ENCODE results near the gene LCE2B.
"Not testable (repeated sequence)": the region's sequence is repeated elsewhere in the genome, so short reads cannot be mapped to it uniquely, and the experiment has no call there.

LCE2B gene

GRCh38 chr1:152657677-152658076 lies 28.2 kb upstream of the LCE2B start:
- no peak overlapping the region for H3K4me3 ChIP-seq (replicated peaks; ENCODE audit: low read depth, low read length)
- TF ChIP-seq CTCF (IDR thresholded peaks at IDR 0.05; ENCODE audit: low read depth, low read length, missing control alignments) = no peak
- DNase-seq (ENCODE audit: extremely low read depth, low read depth) = no peak

GRCh38 chr1:152658649-152659048 lies 27.3 kb upstream of the LCE2B start:
- no peak for TF ChIP-seq CTCF (IDR thresholded peaks at IDR 0.05; ENCODE audit: low read depth, low read length, missing control alignments)
- no peak overlapping the region for H3K4me3 ChIP-seq (replicated peaks; ENCODE audit: low read depth, low read length)
- no peak for DNase-seq (ENCODE audit: extremely low read depth, low read depth)

DNA sequence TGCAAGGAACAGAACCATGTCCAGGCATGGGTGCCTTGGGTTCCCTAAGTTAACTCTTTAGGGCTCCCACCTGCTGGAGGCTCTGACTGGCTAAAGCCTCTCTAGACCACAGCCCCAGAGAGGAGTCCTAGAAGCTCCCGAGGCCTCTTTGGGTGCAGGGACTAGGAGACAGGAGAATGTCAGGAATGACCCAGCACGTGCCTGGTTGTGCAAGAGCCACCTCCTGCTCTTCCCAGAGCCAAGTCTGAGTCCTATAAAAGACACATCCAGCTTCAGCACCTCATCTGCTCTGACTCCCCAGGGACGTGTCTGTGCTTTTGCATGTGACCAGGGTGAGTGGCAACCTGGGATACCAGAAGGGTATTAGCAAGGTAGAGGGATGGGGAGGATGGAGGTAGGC lies 22.8 kb upstream of the LCE2B start, which contains the start of gene LCE2D:
Gene LCE2D (plus strand): TSS at position 283 of the 400 bp plus-strand sequence. CDS start 726 bp downstream, outside the sequence.
- DNase-seq (ENCODE audit: extremely low read depth, low read depth) = no peak
- TF ChIP-seq CTCF (IDR thresholded peaks at IDR 0.05; ENCODE audit: low read depth, low read length, missing control alignments) = no peak
- no peak within 1 kb of the TSS for H3K4me3 ChIP-seq (replicated peaks; ENCODE audit: low read depth, low read length)

DNA sequence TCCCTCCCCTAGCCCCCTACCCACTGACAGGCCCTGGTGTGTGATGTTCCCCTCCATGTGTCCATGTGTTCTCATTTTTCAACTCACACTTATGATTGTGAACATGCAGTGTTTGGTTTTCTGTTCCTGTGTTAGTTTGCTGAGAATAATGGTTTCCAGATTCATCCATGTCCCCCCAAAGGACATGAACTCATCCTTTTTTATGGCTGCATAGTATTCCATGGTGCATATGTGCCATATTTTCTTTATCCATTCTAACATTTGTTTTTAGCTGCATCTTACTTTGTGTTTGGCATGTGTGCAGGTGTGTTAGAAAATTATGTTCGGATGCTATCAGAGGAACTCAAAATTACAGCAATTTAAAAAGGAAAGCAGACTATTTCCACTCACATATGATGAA lies 19.8 kb upstream of the LCE2B start:
- DNase-seq (ENCODE audit: extremely low read depth, low read depth); H3K4me3 ChIP-seq (replicated peaks; ENCODE audit: low read depth, low read length): not testable (repeated sequence)

DNA sequence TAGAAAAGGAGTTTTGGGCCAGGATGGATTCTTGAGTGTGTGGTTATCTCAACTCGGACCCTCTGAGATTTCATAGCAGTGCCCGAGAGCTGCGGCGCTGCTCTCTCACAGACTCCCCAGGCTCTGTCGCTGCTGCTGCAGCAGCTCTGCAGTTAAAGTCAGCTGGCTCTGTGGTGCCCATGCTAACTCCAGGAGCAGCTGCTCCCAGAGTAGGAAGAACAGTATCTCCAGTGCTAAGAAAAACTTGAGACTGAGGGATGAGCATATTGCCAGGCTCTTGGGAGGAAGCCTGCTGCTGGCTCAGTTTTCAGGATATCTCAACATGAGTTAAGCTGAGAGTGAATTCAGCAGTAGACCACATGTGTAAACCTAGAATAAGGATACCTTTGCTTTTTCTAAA lies 18.3 kb upstream of the LCE2B start:
- no peak for DNase-seq (ENCODE audit: extremely low read depth, low read depth)
- TF ChIP-seq CTCF (IDR thresholded peaks at IDR 0.05; ENCODE audit: low read depth, low read length, missing control alignments) = no peak
- H3K4me3 ChIP-seq (replicated peaks; ENCODE audit: low read depth, low read length) = no peak overlapping the region

GRCh38 chr1:152673016-152673415 lies 12.9 kb upstream of the LCE2B start:
- TF ChIP-seq CTCF (IDR thresholded peaks at IDR 0.05; ENCODE audit: low read depth, low read length, missing control alignments) = no peak
- no peak overlapping the region for H3K4me3 ChIP-seq (replicated peaks; ENCODE audit: low read depth, low read length)
- DNase-seq (ENCODE audit: extremely low read depth, low read depth) = no peak

- not testable (repeated sequence) for DNase-seq (ENCODE audit: extremely low read depth, low read depth); H3K4me3 ChIP-seq (replicated peaks; ENCODE audit: low read depth, low read length)
Observed at GRCh38 chr1:152674983-152675382, 10.9 kb upstream of the LCE2B start, which contains the start of gene LCE2C. TSS of gene LCE2C (plus strand) at chr1:152675279. CDS start at chr1:152676016, 737 bp downstream.

DNA sequence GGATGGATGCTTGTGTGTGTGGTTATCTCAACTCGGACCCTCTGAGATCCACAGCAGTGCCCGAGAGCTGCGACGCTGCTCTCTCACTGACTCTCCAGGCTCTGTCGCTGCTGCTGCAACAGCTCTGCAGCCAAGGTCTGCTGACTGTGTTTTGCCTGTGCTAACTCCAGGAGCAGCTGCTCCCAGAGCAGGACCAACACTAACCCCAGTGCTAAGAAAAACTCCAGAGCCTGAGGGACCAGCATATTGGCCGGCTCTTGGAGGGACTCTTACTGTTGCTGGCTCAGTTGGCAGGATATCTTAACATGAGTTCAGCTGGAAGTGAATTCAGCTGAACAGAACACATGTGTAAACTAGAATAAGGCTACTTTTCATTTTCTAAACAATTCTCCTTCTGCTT lies 6.5 kb upstream of the LCE2B start:
- no peak for DNase-seq (ENCODE audit: extremely low read depth, low read depth)
- TF ChIP-seq CTCF (IDR thresholded peaks at IDR 0.05; ENCODE audit: low read depth, low read length, missing control alignments) = no peak
- H3K4me3 ChIP-seq (replicated peaks; ENCODE audit: low read depth, low read length) = no peak overlapping the region

All from HFF-Myc (cell line).